GDM1 (cell line): Measurements from ENCODE around the gene ABCA7.
A peak's percentile ranks its signal among the peaks of the same experiment; 100 is the strongest.

Experiments used
- DNase-seq: peaks from one replicate; lab custom pipeline; 2025; lab: John Stamatoyannopoulos, UW

Gene ABCA7

DNA sequence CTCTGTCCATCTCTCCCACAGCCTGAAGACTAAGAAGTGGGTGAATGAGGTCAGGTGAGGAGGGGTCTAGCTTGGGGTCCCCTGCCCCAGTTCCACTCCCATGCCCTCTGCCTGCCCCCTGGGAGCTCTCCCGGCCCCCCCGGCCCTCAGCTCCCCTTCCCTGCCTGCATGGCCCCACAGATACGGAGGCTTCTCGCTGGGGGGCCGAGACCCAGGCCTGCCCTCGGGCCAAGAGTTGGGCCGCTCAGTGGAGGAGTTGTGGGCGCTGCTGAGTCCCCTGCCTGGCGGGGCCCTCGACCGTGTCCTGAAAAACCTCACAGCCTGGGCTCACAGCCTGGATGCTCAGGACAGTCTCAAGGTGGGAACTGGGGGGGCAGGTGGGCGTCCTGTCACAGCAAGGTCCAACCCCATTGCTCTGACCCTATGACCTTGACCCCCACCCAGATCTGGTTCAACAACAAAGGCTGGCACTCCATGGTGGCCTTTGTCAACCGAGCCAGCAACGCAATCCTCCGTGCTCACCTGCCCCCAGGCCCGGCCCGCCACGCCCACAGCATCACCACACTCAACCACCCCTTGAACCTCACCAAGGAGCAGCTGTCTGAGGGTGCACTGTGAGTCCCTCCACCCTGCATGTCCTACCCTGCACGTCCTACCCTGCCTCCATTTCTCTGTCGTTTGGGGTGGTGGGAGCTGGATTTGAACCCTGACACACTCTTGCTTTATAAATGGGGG, 16.1 kb downstream of the ABCA7 start:
- DNase-seq = no peak

- peak; percentile 54 for DNase-seq
These were observed 17.4 kb downstream of the ABCA7 start for GRCh38 chr19:1057176-1057855.

DNA sequence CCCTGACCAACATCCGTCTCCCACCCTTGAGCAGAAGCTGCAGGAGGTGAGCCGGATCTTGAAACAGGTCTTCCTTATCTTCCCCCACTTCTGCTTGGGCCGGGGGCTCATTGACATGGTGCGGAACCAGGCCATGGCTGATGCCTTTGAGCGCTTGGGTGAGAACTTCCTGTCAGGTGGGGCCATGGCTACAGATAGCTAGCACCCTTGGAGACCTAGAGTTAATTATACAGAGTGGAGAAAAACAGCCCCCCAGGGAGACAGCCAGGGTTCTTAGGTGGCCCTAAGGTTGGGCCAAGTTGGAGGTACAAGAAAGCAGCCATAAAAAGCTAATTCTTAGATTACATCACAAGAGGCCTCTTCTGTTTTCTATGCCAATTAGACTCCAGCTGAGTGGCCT, 18.2 kb downstream of the ABCA7 start:
- no peak for DNase-seq

DNA sequence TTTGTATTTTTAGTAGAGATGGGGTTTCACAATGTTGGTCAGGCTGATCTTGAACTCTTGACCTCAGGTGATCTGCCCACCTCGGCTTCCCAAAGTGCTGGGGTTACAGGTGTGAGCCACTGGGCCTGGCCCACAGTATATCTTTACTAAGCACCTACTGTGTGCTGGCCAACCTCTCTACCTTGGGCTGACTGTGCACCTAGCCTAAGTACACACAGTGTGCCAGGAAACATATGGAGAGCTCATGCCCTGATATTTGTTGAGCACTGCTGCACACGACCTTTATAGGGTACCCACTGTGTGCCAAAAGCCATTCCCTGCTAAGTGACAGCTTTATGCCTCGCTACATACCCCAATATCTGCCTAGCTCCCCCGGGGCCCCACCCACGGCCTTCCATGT, 20.8 kb downstream of the ABCA7 start:
- DNase-seq = no peak

GRCh38 chr19:1061987-1062386, 22.1 kb downstream of the ABCA7 start:
- DNase-seq = no peak

- no peak for DNase-seq
These were observed 22.6 kb downstream of the ABCA7 start for GRCh38 chr19:1062387-1063029.

DNA sequence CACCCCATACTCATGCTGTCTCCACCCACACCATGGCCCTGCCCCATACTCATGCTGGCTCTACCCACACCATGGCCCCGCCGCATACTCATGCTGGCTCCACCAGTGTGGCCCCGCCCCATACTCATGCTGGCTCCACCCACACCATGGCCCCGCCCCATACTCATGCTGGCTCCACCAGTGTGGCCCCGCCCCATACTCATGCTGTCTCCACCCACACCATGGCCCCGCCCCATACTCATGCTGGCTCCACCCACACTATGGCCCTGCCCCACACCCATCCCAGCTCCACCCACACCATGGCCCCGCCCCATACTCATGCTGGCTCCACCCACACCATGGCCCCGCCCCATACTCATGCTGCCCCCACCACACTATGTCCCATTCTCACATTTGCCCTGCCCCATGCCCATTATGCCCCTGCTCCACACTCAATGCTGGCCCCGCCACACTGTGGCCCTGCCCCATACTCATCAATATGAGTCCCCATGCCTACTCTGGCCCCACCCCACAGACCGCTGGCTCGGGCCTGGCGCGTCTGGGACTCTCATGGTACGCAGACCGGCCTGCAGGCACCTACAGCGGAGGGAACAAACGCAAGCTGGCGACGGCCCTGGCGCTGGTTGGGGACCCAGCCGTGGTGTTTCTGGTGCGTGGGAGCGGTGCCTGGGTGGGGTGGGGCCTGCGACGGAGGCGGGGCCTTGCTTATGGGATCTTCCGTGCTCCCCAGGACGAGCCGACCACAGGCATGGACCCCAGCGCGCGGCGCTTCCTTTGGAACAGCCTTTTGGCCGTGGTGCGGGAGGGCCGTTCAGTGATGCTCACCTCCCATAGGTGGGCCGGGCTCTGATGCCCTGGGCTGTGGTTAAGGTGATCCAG, 23.4 kb downstream of the ABCA7 start:
- peak; percentile 53 for DNase-seq

- DNase-seq = no peak
These were observed 24.2 kb downstream of the ABCA7 start for GRCh38 chr19:1063909-1064660.

GRCh38 chr19:1064661-1065605, 25.0 kb downstream of the ABCA7 start:
- DNase-seq = peak; percentile 65

- no peak for DNase-seq
These were observed 25.8 kb downstream of the ABCA7 start for GRCh38 chr19:1065606-1066109.

- no peak for DNase-seq
These were observed 26.4 kb downstream of the ABCA7 start for GRCh38 chr19:1066251-1066747.

DNA sequence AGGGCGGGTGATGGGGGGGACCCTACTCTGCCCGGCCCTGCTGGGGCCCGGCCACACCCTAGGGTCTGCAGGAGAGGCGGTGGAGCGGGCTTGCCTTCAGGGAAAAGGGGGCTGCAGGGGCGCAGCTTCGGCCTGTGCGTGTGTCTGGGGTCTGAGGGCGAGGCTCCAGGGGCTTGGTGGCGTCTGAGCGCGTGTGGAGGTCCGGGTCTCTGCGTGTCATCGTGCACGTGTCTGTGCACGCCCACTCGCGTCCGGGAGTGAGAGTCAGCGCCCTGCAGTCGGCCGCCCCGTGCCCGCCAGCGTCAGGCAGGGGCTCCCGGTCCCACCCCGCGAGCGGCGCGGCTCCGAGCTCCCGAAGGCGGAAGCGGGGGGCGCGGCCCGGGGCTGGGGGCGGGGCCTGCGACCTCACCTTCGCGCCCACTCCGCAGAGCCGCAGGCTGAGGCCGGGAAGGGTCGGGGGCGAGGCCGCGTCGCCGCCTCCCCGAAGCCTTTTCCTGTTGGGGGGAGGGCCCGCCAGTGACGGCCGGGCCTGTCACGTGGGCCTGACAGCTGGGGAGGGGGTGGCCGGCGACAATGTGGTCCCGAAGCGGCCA, 26.9 kb downstream of the ABCA7 start, which contains the start of gene ARHGAP45:
ARHGAP45 (plus strand) TSS at position 420 of the 593 bp plus-strand sequence. CDS start 239 bp downstream, outside the sequence.
- peak; percentile 81 for DNase-seq

GRCh38 chr19:1067341-1067957, 27.5 kb downstream of the ABCA7 start:
- no peak for DNase-seq

- DNase-seq = peak; percentile 28
These were observed 28.4 kb downstream of the ABCA7 start for GRCh38 chr19:1068009-1069001.

DNA sequence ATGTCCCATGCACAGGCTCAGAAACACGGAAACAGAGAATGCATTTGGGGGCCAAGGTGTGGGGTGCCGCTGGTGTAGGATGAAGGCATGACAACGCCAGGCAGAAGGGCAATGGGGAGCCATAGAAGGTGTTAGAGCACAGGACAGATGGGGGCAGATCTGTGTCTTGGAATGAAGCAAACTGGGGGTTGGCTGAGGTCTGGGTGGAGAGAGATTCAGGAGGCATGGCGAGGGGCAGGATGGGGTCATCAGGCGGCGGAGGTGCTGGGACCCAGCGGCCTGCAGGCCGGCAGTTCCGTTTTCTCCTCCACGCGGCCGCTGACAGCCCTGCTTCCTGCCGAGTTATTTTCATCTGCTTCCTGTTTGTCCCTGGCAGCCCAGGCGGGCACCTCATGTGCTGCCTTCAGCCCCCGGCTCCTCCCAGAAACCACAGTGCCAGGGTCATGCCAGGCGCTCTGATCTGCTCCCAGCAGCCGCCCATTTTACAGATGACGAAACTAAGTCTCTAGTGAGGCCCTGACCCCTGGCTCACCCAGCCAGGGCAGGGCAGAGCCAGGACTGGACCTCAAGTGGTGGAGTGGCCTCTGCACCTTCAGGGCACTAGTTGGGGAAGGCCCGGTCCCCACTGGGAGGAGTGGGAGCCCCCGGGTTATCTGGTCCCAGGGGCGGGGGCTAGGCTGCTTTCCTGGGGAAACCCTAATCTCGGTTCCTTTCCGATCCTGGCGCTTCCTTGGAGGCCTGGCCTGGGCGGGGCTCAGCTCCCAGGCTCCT, 29.3 kb downstream of the ABCA7 start:
- peak; percentile 89 for DNase-seq

GRCh38 chr19:1070576-1070930, 30.6 kb downstream of the ABCA7 start:
- no peak for DNase-seq
